ENCODE data around the gene PAPOLG. TPM values are rescaled to one million over a fixed set of nuclear protein-coding genes. Genes with fewer than 3 reads are reported as not detected.

PAPOLG gene
- 10 to 100 TPM; 20.7 to 22.1 TPM for total RNA-seq

GRCh38 chr2:60756097-60757087, at the start of gene PAPOLG:
Gene PAPOLG, plus strand, starts transcription at chr2:60756268. Its CDS starts 211 bp downstream, at chr2:60756479.
- Mint-ChIP-seq H3K27me3 (no peaks in the 10 kb centered on the region), H3K36me3 (ENCODE audit: low read depth) (peaks cover 26% of the 10 kb centered on the region), H3K27ac (peak within 1 kb of the TSS; percentile 98), H3K4me3 (peak within 1 kb of the TSS; percentile 99), H3K9me3 (no peaks in the 10 kb centered on the region), H3K4me1 (peaks cover 26% of the 10 kb centered on the region)
- CTCF ChIA-PET, result interaction anchor here (0.7 to 1.5 kb wide), 7 partner anchors 9 to 59 kb away, joined by 3 to 7 read pairs (median 3); no protein-coding TSS in a partner anchor
- peak; percentile 97 for DNase-seq
- POLR2A ChIA-PET, result no interaction called here

GRCh38 chr2:60707750-60708371, 48.2 kb upstream of the PAPOLG start:
- Mint-ChIP-seq H3K36me3 (ENCODE audit: low read depth) (no peaks in the 10 kb centered on the region), H3K4me3 (no peak overlapping the region), H3K4me1 (no peaks in the 10 kb centered on the region), H3K9me3 (no peaks in the 10 kb centered on the region), H3K27me3 (peaks cover 5% of the 10 kb centered on the region), H3K27ac (no peak overlapping the region)
- ChIA-PET CTCF (interaction anchor here (0.6 to 1.6 kb wide), 3 partner anchors 291 to 453 kb away, joined by 3 to 4 read pairs (median 3); no protein-coding TSS in a partner anchor), POLR2A (no interaction called here)
- DNase-seq, result peak; percentile 16

DNA sequence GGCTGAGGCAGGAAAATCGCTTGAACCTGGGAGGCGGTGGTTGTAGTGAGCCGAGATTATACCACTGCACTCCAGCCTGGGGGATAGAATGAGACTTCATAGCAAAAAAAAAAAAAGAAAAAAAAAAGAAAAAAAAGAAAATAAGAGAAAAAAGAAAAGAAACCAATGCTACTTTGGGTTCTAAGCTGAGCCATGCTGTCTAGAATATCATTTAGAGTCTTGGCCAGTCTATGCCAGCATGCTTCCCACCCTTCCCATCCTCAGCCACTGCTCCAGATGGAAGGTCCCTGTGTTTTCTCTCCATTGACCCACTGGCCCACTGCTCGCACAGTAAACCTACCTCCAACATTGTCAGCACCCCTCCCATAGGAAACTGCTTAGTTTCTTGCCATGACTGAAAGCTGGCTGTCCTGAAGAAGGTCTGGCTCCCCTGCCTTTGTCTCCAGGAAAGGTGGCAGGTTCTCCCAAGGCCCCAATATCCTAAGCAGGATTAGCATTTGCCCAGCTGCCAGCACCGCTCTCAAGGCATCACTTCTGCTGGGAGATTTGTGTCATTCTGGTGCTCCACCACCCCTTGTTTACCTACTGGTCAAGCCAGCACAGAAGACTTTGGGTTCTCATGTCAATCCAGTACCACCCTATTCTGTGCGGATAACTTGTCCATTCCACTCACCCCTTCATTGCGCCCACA, 47.3 kb upstream of the PAPOLG start:
- no peak overlapping the region for H3K27ac Mint-ChIP-seq
- H3K36me3 Mint-ChIP-seq (ENCODE audit: low read depth), result no peaks in the 10 kb centered on the region
- DNase-seq, result no peak
- no peaks in the 10 kb centered on the region for H3K4me1 Mint-ChIP-seq
- ChIA-PET CTCF (interaction anchor here (0.7 to 1.4 kb wide), 3 partner anchors 38 to 290 kb away, joined by 3 to 4 read pairs (median 3); no protein-coding TSS in a partner anchor), POLR2A (no interaction called here)
- peaks cover 3% of the 10 kb centered on the region for H3K27me3 Mint-ChIP-seq
- no peak overlapping the region for H3K4me3 Mint-ChIP-seq
- H3K9me3 Mint-ChIP-seq, result no peaks in the 10 kb centered on the region

DNA sequence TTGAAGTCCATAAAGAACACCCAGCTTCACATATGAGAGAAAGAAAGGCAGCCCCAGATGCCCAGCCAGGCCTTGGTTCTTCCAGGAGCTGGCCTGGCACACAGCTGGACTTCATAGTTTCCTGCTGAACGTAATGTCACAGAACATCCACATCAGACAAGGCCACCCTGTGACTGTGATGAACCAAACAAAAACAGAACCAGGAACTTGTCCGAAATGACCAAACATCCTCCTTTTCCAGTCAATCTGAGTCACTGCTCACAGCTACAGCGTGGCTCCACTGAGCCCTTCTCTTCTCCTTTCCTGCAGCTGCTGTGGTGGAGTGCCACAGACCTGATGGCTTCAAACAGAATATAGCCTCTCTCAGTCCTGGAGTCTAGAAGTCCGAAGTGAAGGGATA, 45.4 kb upstream of the PAPOLG start:
- H3K4me3 Mint-ChIP-seq, result no peak overlapping the region
- H3K27me3 Mint-ChIP-seq, result peaks cover 1% of the 10 kb centered on the region
- no peak for DNase-seq
- H3K4me1 Mint-ChIP-seq, result no peaks in the 10 kb centered on the region
- no peaks in the 10 kb centered on the region for H3K9me3 Mint-ChIP-seq
- H3K27ac Mint-ChIP-seq, result no peak overlapping the region
- no peaks in the 10 kb centered on the region for H3K36me3 Mint-ChIP-seq (ENCODE audit: low read depth)
- POLR2A ChIA-PET, result no interaction called here
- CTCF ChIA-PET, result no interaction called here

DNA sequence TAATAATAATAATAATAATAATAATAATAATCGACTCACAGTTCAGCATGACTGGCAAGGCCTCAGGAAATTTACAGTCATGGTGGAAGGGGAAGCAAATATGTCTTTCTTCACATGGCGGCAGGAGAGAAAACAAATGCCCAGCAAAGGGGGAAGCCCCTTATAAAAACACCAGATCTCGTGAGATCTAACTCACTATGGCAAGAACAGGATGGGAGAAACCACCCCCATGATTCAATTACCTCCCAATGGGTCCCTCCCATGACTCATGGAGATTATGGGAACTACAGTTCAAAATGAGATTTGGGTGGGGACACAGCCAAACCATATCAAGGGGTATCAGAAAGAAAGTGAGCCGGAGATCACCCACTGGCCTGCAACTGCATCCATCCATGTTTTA, 40.5 kb upstream of the PAPOLG start:
- ChIA-PET POLR2A (no interaction called here), CTCF (no interaction called here)

GRCh38 chr2:60717691-60718090, 38.4 kb upstream of the PAPOLG start:
- ChIA-PET CTCF (no interaction called here), POLR2A (no interaction called here)
- Mint-ChIP-seq H3K9me3 (no peaks in the 10 kb centered on the region), H3K27me3 (no peaks in the 10 kb centered on the region), H3K4me3 (no peak overlapping the region), H3K36me3 (ENCODE audit: low read depth) (no peaks in the 10 kb centered on the region), H3K27ac (no peak overlapping the region), H3K4me1 (no peaks in the 10 kb centered on the region)
- DNase-seq, result no peak

More for the DNA sequence above, 40.5 kb upstream of the PAPOLG start:
- Mint-ChIP-seq H3K9me3 (no peaks in the 10 kb centered on the region), H3K4me3 (no peak overlapping the region), H3K4me1 (no peaks in the 10 kb centered on the region), H3K27me3 (no peaks in the 10 kb centered on the region), H3K27ac (no peak overlapping the region), H3K36me3 (ENCODE audit: low read depth) (no peaks in the 10 kb centered on the region)
- no peak for DNase-seq

DNA sequence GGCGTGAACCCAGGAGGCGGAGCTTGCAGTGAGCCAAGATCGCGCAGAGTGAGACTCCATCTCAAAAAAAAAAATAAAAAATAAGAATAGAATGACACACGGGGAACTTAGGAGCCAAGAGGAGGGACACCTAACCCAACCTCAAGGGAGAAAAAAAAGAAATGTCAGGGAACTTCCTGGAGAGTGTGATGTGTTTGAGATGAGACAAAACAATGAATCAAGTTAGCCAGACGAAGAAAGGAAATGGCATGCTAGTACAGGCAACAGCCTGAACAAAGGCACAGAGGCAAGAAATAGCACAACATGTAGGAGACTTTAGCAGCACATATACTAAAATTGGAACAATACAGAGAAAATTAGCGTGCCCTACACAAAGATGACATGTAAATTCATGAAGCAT, 36.7 kb upstream of the PAPOLG start:
- Mint-ChIP-seq H3K9me3 (no peaks in the 10 kb centered on the region), H3K4me1 (no peaks in the 10 kb centered on the region), H3K27me3 (no peaks in the 10 kb centered on the region), H3K36me3 (ENCODE audit: low read depth) (no peaks in the 10 kb centered on the region), H3K27ac (no peak overlapping the region), H3K4me3 (no peak overlapping the region)
- POLR2A ChIA-PET, result no interaction called here
- CTCF ChIA-PET, result no interaction called here
- DNase-seq, result no peak

- Mint-ChIP-seq H3K4me3 (no peak overlapping the region), H3K4me1 (no peaks in the 10 kb centered on the region), H3K27ac (no peak overlapping the region), H3K27me3 (peaks cover 2% of the 10 kb centered on the region), H3K36me3 (ENCODE audit: low read depth) (no peaks in the 10 kb centered on the region), H3K9me3 (no peaks in the 10 kb centered on the region)
- DNase-seq, result no peak
- POLR2A ChIA-PET, result no interaction called here
- CTCF ChIA-PET, result interaction anchor here (0.9 kb wide), 1 partner anchor 1588 kb away, joined by 3 read pairs; no protein-coding TSS in a partner anchor
Observed at GRCh38 chr2:60725466-60725865, 30.6 kb upstream of the PAPOLG start.

- ChIA-PET POLR2A (no interaction called here), CTCF (no interaction called here)
- Mint-ChIP-seq H3K4me1 (no peaks in the 10 kb centered on the region), H3K36me3 (ENCODE audit: low read depth) (no peaks in the 10 kb centered on the region), H3K27ac (no peak overlapping the region), H3K9me3 (no peaks in the 10 kb centered on the region), H3K27me3 (peaks cover 5% of the 10 kb centered on the region), H3K4me3 (no peak overlapping the region)
- no peak for DNase-seq
Observed at GRCh38 chr2:60728855-60729254, 27.2 kb upstream of the PAPOLG start.

- Mint-ChIP-seq H3K27me3 (peaks cover 33% of the 10 kb centered on the region), H3K4me3 (peak overlapping the region; percentile 80), H3K4me1 (peaks cover 11% of the 10 kb centered on the region), H3K36me3 (ENCODE audit: low read depth) (no peaks in the 10 kb centered on the region), H3K9me3 (no peaks in the 10 kb centered on the region), H3K27ac (no peak overlapping the region)
- CTCF ChIA-PET, result interaction anchor here (1.4 kb wide), 1 partner anchor 10 kb away, joined by 3 read pairs; no protein-coding TSS in a partner anchor
- POLR2A ChIA-PET, result no interaction called here
- peak; percentile 43 for DNase-seq
Observed at GRCh38 chr2:60735496-60736250, 20.4 kb upstream of the PAPOLG start.

- ChIA-PET CTCF (no interaction called here), POLR2A (no interaction called here)
- Mint-ChIP-seq H3K27ac (no peak overlapping the region), H3K36me3 (ENCODE audit: low read depth) (no peaks in the 10 kb centered on the region), H3K27me3 (peaks cover 30% of the 10 kb centered on the region), H3K4me1 (peaks cover 16% of the 10 kb centered on the region), H3K9me3 (no peaks in the 10 kb centered on the region), H3K4me3 (no peak overlapping the region)
- no peak for DNase-seq
Observed at GRCh38 chr2:60738679-60739078, 17.4 kb upstream of the PAPOLG start.

DNA sequence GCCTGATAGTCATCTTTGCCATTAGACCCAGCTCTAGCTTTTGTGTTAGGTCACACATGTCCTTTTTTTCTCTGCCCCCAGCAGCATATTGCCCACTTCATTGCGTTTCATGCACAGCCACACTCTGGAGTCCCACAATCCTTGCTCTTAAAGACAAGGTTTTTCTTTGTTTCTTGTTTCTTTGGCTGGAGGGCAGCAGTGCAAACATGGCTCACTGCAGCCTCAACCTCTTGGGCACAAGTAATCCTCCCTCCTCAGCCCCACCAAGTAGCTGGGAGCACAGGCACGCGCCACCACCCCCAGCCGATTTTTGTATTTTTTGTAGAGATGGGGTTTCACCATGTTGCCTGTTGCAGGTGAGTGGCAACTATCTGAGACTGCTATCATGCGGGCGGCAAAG, 16.9 kb upstream of the PAPOLG start:
- Mint-ChIP-seq H3K4me3 (no peak overlapping the region), H3K27ac (no peak overlapping the region)
- CTCF ChIA-PET, result no interaction called here

More for the DNA sequence above, 16.9 kb upstream of the PAPOLG start:
- POLR2A ChIA-PET, result no interaction called here
- H3K4me1 Mint-ChIP-seq, result peaks cover 16% of the 10 kb centered on the region
- H3K9me3 Mint-ChIP-seq, result no peaks in the 10 kb centered on the region
- DNase-seq, result no peak
- no peaks in the 10 kb centered on the region for H3K36me3 Mint-ChIP-seq (ENCODE audit: low read depth)
- H3K27me3 Mint-ChIP-seq, result peaks cover 28% of the 10 kb centered on the region

Data from activated CD4-positive, alpha-beta T cell treated with anti-CD3 and anti-CD28 coated beads, Interleukin-2, amount 10 ng/mL, durations not matched to agents 7 days and 5 days (primary cell).